HepG2 (cell line): ENCODE data around the gene FGD4. TPM values are rescaled to one million over a fixed set of nuclear protein-coding genes. Genes with fewer than 3 reads are reported as not detected.

Experiments used
- polyA plus RNA-seq, 8 experiments: library from polyadenylated mRNA; depleted of rRNA in 3 of 8; stranded (reverse) in 7 of 8; unstranded in 1 of 8; fragments of >200 nt; fragmentation: Illumina TruSeq in 4 of 8; extraction: Trizol in 4 of 8; gene quantifications; 2 replicates each; pipeline versions ENCODE4 v1.2.1 to v1.2.3, GENCODE V29; 2011 to 2016; ENCODE audit warnings: low read depth in 4 of 8, missing spikeins in 1 of 8, mixed read lengths in 1 of 8; ENCODE audit not compliant: insufficient read depth in 1 of 8
- total RNA-seq, 5 experiments: library from RNA; depleted of rRNA; stranded (reverse); fragments of >200 nt; fragmentation: Illumina TruSeq; extraction: Trizol; gene quantifications; 2 replicates each; pipeline ENCODE4 v1.2.3, GENCODE V29; 2016; ENCODE audit warnings: low read depth in 1 of 5
- TF ChIP-seq, protein P1 (sequence below), 2 experiments: fragments of 450-650 bp in 1 of 2; sonication (generic) in 1 of 2; formaldehyde crosslinking in 1 of 2; IDR thresholded peaks; 2 replicates each; pipeline versions ENCODE4 v1.6.1 to v1.8.0; 2016 to 2022; ENCODE audit warnings: antibody characterized with exemption in 1 of 2, mild to moderate bottlenecking in 1 of 2, missing genetic modification reagents in 1 of 2
- TF ChIP-seq, protein P2 (sequence below): sonication (generic); formaldehyde crosslinking; conservative IDR thresholded peaks from 2 replicates; pipeline ENCODE4 v1.5.0; 2020; ENCODE audit warnings: missing genetic modification reagents

Gene FGD4
- total and polyA plus RNA-seq, 2 of the 13 experiments (the other 11 are each of a cell fraction or from before 2014, with no cell fraction given), result 4.6 to 6.6 TPM

DNA sequence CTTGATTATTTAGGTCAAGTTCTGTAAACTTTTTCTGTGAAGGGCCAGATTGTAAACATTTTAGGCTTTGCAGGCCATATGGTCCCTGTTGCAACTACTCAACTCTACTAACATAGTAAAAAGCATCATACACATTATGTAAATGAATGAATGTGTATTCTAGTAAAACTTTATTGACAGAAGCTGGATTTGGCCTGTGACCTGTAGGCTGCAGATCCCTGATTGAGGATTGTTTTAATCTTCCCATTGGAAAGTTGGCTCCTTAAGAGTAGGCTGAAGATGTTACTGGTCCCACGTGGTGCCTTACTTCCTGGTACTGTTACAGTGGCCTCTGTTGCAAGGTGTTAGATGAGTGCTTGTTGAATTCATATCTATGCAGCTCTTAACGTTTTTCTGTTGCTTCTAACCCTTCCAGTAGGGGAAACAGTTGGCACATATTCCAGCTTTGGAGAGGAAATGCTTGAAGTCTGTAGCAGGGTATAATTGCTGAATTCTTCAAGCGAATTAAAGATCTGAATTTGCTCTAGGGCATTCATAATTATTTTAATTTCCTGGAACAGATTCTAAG is 146.1 kb downstream of the FGD4 start (continued):
- TF ChIP-seq, protein P1, sequence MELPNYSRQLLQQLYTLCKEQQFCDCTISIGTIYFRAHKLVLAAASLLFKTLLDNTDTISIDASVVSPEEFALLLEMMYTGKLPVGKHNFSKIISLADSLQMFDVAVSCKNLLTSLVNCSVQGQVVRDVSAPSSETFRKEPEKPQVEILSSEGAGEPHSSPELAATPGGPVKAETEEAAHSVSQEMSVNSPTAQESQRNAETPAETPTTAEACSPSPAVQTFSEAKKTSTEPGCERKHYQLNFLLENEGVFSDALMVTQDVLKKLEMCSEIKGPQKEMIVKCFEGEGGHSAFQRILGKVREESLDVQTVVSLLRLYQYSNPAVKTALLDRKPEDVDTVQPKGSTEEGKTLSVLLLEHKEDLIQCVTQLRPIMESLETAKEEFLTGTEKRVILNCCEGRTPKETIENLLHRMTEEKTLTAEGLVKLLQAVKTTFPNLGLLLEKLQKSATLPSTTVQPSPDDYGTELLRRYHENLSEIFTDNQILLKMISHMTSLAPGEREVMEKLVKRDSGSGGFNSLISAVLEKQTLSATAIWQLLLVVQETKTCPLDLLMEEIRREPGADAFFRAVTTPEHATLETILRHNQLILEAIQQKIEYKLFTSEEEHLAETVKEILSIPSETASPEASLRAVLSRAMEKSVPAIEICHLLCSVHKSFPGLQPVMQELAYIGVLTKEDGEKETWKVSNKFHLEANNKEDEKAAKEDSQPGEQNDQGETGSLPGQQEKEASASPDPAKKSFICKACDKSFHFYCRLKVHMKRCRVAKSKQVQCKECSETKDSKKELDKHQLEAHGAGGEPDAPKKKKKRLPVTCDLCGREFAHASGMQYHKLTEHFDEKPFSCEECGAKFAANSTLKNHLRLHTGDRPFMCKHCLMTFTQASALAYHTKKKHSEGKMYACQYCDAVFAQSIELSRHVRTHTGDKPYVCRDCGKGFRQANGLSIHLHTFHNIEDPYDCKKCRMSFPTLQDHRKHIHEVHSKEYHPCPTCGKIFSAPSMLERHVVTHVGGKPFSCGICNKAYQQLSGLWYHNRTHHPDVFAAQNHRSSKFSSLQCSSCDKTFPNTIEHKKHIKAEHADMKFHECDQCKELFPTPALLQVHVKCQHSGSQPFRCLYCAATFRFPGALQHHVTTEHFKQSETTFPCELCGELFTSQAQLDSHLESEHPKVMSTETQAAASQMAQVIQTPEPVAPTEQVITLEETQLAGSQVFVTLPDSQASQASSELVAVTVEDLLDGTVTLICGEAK (IDR thresholded peaks at IDR 0.05), result no peak
- TF ChIP-seq, protein P1 (CRISPR knock-in tag; IDR thresholded peaks at IDR 0.05), result peak; percentile 56; the same call in 1 of the 2 replicates
- TF ChIP-seq, protein P2, sequence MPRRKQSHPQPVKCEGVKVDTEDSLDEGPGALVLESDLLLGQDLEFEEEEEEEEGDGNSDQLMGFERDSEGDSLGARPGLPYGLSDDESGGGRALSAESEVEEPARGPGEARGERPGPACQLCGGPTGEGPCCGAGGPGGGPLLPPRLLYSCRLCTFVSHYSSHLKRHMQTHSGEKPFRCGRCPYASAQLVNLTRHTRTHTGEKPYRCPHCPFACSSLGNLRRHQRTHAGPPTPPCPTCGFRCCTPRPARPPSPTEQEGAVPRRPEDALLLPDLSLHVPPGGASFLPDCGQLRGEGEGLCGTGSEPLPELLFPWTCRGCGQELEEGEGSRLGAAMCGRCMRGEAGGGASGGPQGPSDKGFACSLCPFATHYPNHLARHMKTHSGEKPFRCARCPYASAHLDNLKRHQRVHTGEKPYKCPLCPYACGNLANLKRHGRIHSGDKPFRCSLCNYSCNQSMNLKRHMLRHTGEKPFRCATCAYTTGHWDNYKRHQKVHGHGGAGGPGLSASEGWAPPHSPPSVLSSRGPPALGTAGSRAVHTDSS (CRISPR knock-in tag), result no peak
